Breast epithelium (tissue), 3 donors: ENCODE data around the gene GABRB3.

Source experiments
- CTCF ChIP-seq, 3 donors: fragments of 450-650 bp; IDR thresholded peaks; one replicate each; pipeline ENCODE4 v1.5.1; 2016 to 2017; ENCODE audit warnings: antibody characterized with exemption in 3 of 3, mild to moderate bottlenecking in 3 of 3, moderate library complexity in 3 of 3
- POLR2AphosphoS5 ChIP-seq, 3 donors: sonication (generic); formaldehyde crosslinking; IDR thresholded peaks; one replicate each; pipeline ENCODE4 v1.6.1; 2017; ENCODE audit warnings: antibody characterized with exemption in 3 of 3

DNA sequence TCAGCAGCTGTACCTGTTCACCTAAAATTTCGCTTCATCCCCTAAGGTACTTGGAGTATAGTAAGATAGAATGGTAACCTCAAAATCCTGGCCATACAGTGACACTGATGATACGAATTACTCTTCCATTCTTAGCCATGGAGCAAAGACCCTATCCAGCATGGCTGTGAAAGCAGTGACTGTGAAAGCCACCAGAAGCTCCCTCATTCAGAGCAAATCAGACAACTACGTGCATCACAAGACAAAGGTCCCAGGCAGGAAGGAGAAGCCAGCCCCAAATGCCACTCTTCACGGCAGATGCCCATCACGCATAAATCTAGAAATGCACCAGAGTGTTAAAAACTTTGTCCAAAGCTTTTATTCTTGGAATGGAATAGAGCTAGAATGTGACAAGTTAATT is 99.4 kb downstream of the GABRB3 start:
- no peak for TF ChIP-seq POLR2AphosphoS5 (IDR thresholded peaks at IDR 0.05)
- TF ChIP-seq CTCF (IDR thresholded peaks at IDR 0.05) = no peak
